Nephron progenitor cell (in vitro differentiated cells): ENCODE data around the gene RCC2.

ENCODE experiments used
- DNase-seq: peaks from one replicate; pipeline ENCODE4 v3.0.0; 2021
- H3K27ac Mint-ChIP-seq: 2 replicates; pipeline ENCODE4 v1.8.0; 2021; ENCODE audit warnings: mild to moderate bottlenecking, moderate library complexity, mixed read lengths
- H3K27me3 Mint-ChIP-seq: 2 replicates; pipeline ENCODE4 v1.8.0; 2021; ENCODE audit warnings: mild to moderate bottlenecking, low read depth, mixed read lengths; ENCODE audit not compliant: poor library complexity
- H3K36me3 Mint-ChIP-seq: 2 replicates; pipeline ENCODE4 v1.8.0; 2021; ENCODE audit warnings: low read depth, mixed read lengths
- H3K4me1 Mint-ChIP-seq: 2 replicates; pipeline ENCODE4 v1.8.0; 2021; ENCODE audit warnings: mixed read lengths
- H3K4me3 Mint-ChIP-seq: 2 replicates; pipeline ENCODE4 v1.8.0; 2021; ENCODE audit warnings: mild to moderate bottlenecking, moderate library complexity, mixed read lengths
- H3K9me3 Mint-ChIP-seq: 2 replicates; pipeline ENCODE4 v1.8.0; 2021; ENCODE audit warnings: mild to moderate bottlenecking, moderate library complexity, mixed read lengths
- CTCF ChIP-seq: fragments of 200-600 bp; sonication (generic); IDR thresholded peaks from 2 replicates; pipeline ENCODE4 v1.5.0; 2021; ENCODE audit warnings: antibody characterized with exemption

The RCC2 gene

GRCh38 chr1:17440074-17440826 lies 773 bp upstream of the RCC2 start:
- no peak overlapping the region for H3K27ac Mint-ChIP-seq
- H3K36me3 Mint-ChIP-seq = peaks cover 1% of the 10 kb centered on the region
- TF ChIP-seq CTCF = no peak
- H3K27me3 Mint-ChIP-seq = peaks cover 46% of the 10 kb centered on the region
- H3K4me3 Mint-ChIP-seq = peak overlapping the region; percentile 96
- no peaks in the 10 kb centered on the region for H3K9me3 Mint-ChIP-seq
- H3K4me1 Mint-ChIP-seq = peaks cover 45% of the 10 kb centered on the region
- DNase-seq = no peak

GRCh38 chr1:17438318-17439249 lies 893 bp downstream of the RCC2 start:
- peak; percentile 70 for DNase-seq
- no peak for TF ChIP-seq CTCF
- peaks cover 60% of the 10 kb centered on the region for H3K4me1 Mint-ChIP-seq
- H3K27me3 Mint-ChIP-seq = peaks cover 39% of the 10 kb centered on the region
- peaks cover 18% of the 10 kb centered on the region for H3K36me3 Mint-ChIP-seq
- peak overlapping the region; percentile 96 for H3K4me3 Mint-ChIP-seq
- no peaks in the 10 kb centered on the region for H3K9me3 Mint-ChIP-seq
- H3K27ac Mint-ChIP-seq = peak overlapping the region; percentile 98

GRCh38 chr1:17437580-17438317 lies 1.7 kb downstream of the RCC2 start:
- DNase-seq = peak; percentile 61
- Mint-ChIP-seq H3K9me3 (no peaks in the 10 kb centered on the region), H3K36me3 (peaks cover 26% of the 10 kb centered on the region)

GRCh38 chr1:17437260-17437579 lies 2.3 kb downstream of the RCC2 start:
- Mint-ChIP-seq H3K36me3 (peaks cover 31% of the 10 kb centered on the region), H3K4me1 (peaks cover 55% of the 10 kb centered on the region), H3K4me3 (peak overlapping the region; percentile 83), H3K9me3 (no peaks in the 10 kb centered on the region), H3K27me3 (peaks cover 30% of the 10 kb centered on the region), H3K27ac (peak overlapping the region; percentile 64)
- DNase-seq = no peak
- TF ChIP-seq CTCF = no peak

More at GRCh38 chr1:17437580-17438317, 1.7 kb downstream of the RCC2 start:
- no peak for TF ChIP-seq CTCF
- H3K27ac Mint-ChIP-seq = no peak overlapping the region
- peaks cover 33% of the 10 kb centered on the region for H3K27me3 Mint-ChIP-seq
- peak overlapping the region; percentile 83 for H3K4me3 Mint-ChIP-seq
- peaks cover 55% of the 10 kb centered on the region for H3K4me1 Mint-ChIP-seq

- TF ChIP-seq CTCF = no peak
- no peaks in the 10 kb centered on the region for H3K9me3 Mint-ChIP-seq
- peaks cover 24% of the 10 kb centered on the region for H3K27me3 Mint-ChIP-seq
- peaks cover 36% of the 10 kb centered on the region for H3K36me3 Mint-ChIP-seq
- H3K4me3 Mint-ChIP-seq = peak overlapping the region; percentile 83
- H3K4me1 Mint-ChIP-seq = peaks cover 55% of the 10 kb centered on the region
- peak overlapping the region; percentile 64 for H3K27ac Mint-ChIP-seq
- no peak for DNase-seq
Measured at GRCh38 chr1:17436380-17437174, 2.9 kb downstream of the RCC2 start.
